ENCODE measurements around the gene SFTPA1. TPM values are rescaled to one million over a fixed set of nuclear protein-coding genes. Genes with fewer than 3 reads are reported as not detected.
"Not testable (repeated sequence)": the region's sequence is repeated elsewhere in the genome, so short reads cannot be mapped to it uniquely, and the experiment has no call there.

SFTPA1 gene
- total and polyA plus RNA-seq, 10 donors = 0.30 to 1.4 (median 1.1) TPM; not detected in 6

DNA sequence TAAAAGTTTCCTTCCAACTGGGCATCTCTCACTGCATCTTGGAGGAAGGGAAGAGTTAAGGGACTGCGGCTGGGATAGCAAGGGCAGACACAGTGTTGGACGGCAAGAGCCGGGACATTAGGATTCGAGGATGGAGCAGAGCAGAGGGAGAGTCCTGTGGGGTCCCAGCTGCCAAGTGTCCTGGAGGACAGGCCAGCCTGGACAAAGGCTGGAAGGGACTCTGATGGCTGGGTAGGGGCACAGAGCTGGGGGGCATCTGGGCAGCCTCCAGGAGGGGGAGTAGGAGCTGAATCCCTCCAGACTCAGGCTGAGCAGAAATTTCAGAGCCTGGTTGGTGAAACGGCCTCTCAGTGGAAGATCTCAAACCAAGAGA, 19.2 kb downstream of the SFTPA1 start:
- H3K4me1 ChIP-seq = no peaks in the 10 kb centered on the region
- H3K27ac ChIP-seq = no peak overlapping the region
- no peak overlapping the region for H3K4me3 ChIP-seq
- no peaks in the 10 kb centered on the region for H3K27me3 ChIP-seq (replicated peaks in 1 of 7)
- TF ChIP-seq POLR2AphosphoS5 (IDR thresholded peaks at IDR 0.05) = no peak
- no peak for TF ChIP-seq CTCF (IDR thresholded peaks at IDR 0.05 in 8 of 11, conservative IDR thresholded peaks at IDR 0.05 in 3 of 11)
- H3K9me3 ChIP-seq = peaks cover 0 to 19% (median 13%) of the 10 kb centered on the region in 8 donors
- H3K36me3 ChIP-seq = no peaks in the 10 kb centered on the region
- intact Hi-C loops (cut with DNase I; ENCODE audit: low total_unique reads) = no loop called here
- WGBS, 5 donors = 84 to 90% (median 88%) methylated on average over 5 of the region's 5 CpGs
- no peak for DNase-seq

- H3K4me1 ChIP-seq; DNase-seq; intact Hi-C loops (cut with DNase I; ENCODE audit: low total_unique reads); H3K27ac ChIP-seq; H3K4me3 ChIP-seq; H3K36me3 ChIP-seq; H3K27me3 ChIP-seq (replicated peaks in 1 of 7); H3K9me3 ChIP-seq: not testable (repeated sequence)
- 59 to 79% (median 65%) methylated on average over 2 of the region's 2 CpGs for WGBS, 5 donors
Observed at GRCh38 chr10:79636654-79637199, 26.0 kb downstream of the SFTPA1 start.

- 72 to 100% (median 88%) methylated on average over 2 to 3 of the region's 3 CpGs for WGBS, 5 donors
Observed at GRCh38 chr10:79638318-79638717, 27.6 kb downstream of the SFTPA1 start.

GRCh38 chr10:79652695-79653094, 42.0 kb downstream of the SFTPA1 start:
- 86 to 100% (median 95%) methylated on average over 2 of the region's 2 CpGs for WGBS, 5 donors

More at GRCh38 chr10:79638318-79638717, 27.6 kb downstream of the SFTPA1 start:
- Histone ChIP-seq H3K27ac (no peak overlapping the region), H3K4me3 (no peak overlapping the region), H3K9me3 (no peaks in the 10 kb centered on the region), H3K36me3 (no peaks in the 10 kb centered on the region), H3K27me3 (replicated peaks in 1 of 7) (no peaks in the 10 kb centered on the region), H3K4me1 (no peaks in the 10 kb centered on the region)
- intact Hi-C loops (cut with DNase I; ENCODE audit: low total_unique reads) = no loop called here
- peak; percentile 55 for DNase-seq
- no peak for TF ChIP-seq POLR2AphosphoS5 (IDR thresholded peaks at IDR 0.05)
- no peak for TF ChIP-seq CTCF (IDR thresholded peaks at IDR 0.05 in 8 of 11, conservative IDR thresholded peaks at IDR 0.05 in 3 of 11)
- TF ChIP-seq POLR2A (IDR thresholded peaks at IDR 0.05) = no peak

DNA sequence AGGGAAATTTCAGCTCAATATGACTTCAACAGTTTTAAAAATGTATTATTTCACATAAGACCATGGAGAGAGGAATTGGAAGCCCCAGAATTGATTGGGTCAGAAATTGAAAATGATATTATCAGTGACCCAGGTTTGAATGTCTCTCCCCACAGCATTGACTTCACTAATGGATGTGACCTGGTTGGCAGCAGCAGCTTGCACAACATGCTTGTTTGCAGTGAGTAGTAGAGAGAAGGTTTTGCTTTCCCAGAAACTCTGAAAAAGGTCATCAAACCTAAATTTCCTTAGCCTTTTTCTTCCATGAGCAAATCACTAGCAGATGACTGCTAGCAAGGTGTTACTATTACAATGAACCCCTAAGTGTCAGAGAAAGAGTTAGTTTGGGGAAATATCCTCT, 52.5 kb downstream of the SFTPA1 start:
- intact Hi-C loops (cut with DNase I; ENCODE audit: low total_unique reads); H3K9me3 ChIP-seq; DNase-seq; H3K4me3 ChIP-seq; H3K4me1 ChIP-seq; H3K36me3 ChIP-seq; H3K27ac ChIP-seq; H3K27me3 ChIP-seq (replicated peaks in 1 of 7): not testable (repeated sequence)

More at GRCh38 chr10:79652695-79653094, 42.0 kb downstream of the SFTPA1 start:
- intact Hi-C loops (cut with DNase I; ENCODE audit: low total_unique reads); H3K4me3 ChIP-seq; H3K36me3 ChIP-seq; H3K27me3 ChIP-seq (replicated peaks in 1 of 7); H3K9me3 ChIP-seq; DNase-seq; H3K27ac ChIP-seq; H3K4me1 ChIP-seq: not testable (repeated sequence)

DNA sequence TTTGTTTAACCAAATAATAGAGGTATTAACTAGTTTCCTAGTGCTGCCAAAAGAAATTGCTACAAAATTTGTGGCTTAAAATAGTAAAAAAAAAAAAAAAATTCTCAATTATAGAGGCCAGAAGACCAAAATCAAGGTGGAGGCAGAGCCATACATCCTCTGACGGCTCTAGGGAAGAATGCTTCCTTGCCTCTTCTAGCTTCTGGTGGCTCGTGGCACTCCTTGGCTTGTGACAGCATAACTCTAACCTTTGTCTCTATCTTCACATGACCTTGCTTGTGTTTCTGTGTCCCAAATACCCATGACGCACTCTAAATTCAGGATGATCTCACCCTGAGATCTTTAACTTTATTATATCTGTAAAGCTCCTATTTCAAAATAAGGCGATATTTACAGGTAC, 53.9 kb downstream of the SFTPA1 start:
- intact Hi-C loops (cut with DNase I; ENCODE audit: low total_unique reads); H3K9me3 ChIP-seq; H3K27me3 ChIP-seq (replicated peaks in 1 of 7); H3K4me3 ChIP-seq; H3K36me3 ChIP-seq; DNase-seq; H3K4me1 ChIP-seq; H3K27ac ChIP-seq: not testable (repeated sequence)
- 57 to 92% (median 77%) methylated on average over 3 to 4 of the region's 4 CpGs for WGBS, 5 donors

Other genes starting within 250 kb of the SFTPA1 start
- gene ZCCHC24, start 165.3 kb upstream of the SFTPA1 start, total RNA-seq = 10 to 100 TPM; 12.6 to 34.1 (median 27.1) TPM
- gene ZCCHC24, start 165.3 kb upstream of the SFTPA1 start, polyA plus RNA-seq = 10 to 100 TPM in 1 of 3 donors, 1 to 10 TPM in 2; 4.9 to 11.8 (median 5.8) TPM
- gene EIF5AL1, start 98.4 kb upstream of the SFTPA1 start, total RNA-seq = under 1 TPM in 6 of 7 donors, not detected in 1; 0.10 to 0.36 (median 0.18) TPM
- under 1 TPM; 0.45 to 0.80 (median 0.64) TPM for gene EIF5AL1, start 98.4 kb upstream of the SFTPA1 start, polyA plus RNA-seq
- 1 to 10 TPM in 1 of 7 donors, under 1 TPM in 1, not detected in 5; 0.39 to 2.9 TPM for gene SFTPA2, start 50.5 kb upstream of the SFTPA1 start, total RNA-seq
- 1 to 10 TPM in 1 of 3 donors, under 1 TPM in 2; 0.54 to 5.7 (median 0.99) TPM for gene SFTPA2, start 50.5 kb upstream of the SFTPA1 start, polyA plus RNA-seq
- 1 to 10 TPM in 6 of 7 donors, under 1 TPM in 1; 0.33 to 2.7 (median 1.3) TPM for gene NUTM2B, start 92.3 kb downstream of the SFTPA1 start, total RNA-seq
- gene NUTM2B, start 92.3 kb downstream of the SFTPA1 start, polyA plus RNA-seq = 1 to 10 TPM in 1 of 3 donors, under 1 TPM in 2; 0.03 to 4.3 (median 0.57) TPM
- gene NUTM2E, start 215.8 kb downstream of the SFTPA1 start, total RNA-seq = under 1 TPM in 1 of 7 donors, not detected in 6; 0.98 TPM
- under 1 TPM; 0.10 to 0.73 (median 0.63) TPM for gene NUTM2E, start 215.8 kb downstream of the SFTPA1 start, polyA plus RNA-seq

Data from spleen (tissue), 11 donors.